Measurements from ENCODE around the gene HOOK1.
"Not testable (repeated sequence)": the region's sequence is repeated elsewhere in the genome, so short reads cannot be mapped to it uniquely, and the experiment has no call there.

The HOOK1 gene

DNA sequence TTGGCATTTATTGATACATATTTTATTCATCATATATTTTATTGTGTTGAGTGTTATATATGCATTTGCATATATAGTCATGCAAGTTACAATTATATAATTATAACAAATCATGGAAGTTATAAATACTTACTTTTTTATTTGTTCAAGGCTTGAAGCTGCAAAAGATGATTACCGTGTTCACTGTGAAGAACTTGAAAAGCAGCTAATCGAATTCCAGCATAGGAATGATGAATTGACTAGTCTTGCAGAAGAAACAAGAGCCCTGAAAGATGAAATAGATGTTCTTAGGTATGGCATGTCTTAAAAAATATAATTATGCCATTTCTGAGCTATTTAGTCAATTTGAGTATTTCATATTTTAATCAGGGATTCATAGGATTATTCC lies 32.1 kb downstream of the HOOK1 start:
- TF ChIP-seq CTCF (IDR thresholded peaks at IDR 0.05; ENCODE audit: low read depth, low read length, missing control alignments), result no peak
- in situ Hi-C loops (cut with HindIII; ENCODE audit: low pct_ligation_motif_present, low sequenced_read_pairs), result no loop called here
- DNase-seq, result no peak
- no peak overlapping the region for H3K4me3 ChIP-seq (ENCODE audit: low read depth, low read length)
- no peaks in the 10 kb centered on the region for H3K27me3 ChIP-seq (replicated peaks)
- no peak overlapping the region for H3K27ac ChIP-seq
- no peaks in the 10 kb centered on the region for H3K36me3 ChIP-seq (replicated peaks)

GRCh38 chr1:59852117-59852516 lies 37.4 kb downstream of the HOOK1 start:
- H3K27me3 ChIP-seq (replicated peaks), result no peaks in the 10 kb centered on the region
- no peak overlapping the region for H3K27ac ChIP-seq
- no peaks in the 10 kb centered on the region for H3K36me3 ChIP-seq (replicated peaks)
- in situ Hi-C loops (cut with HindIII; ENCODE audit: low pct_ligation_motif_present, low sequenced_read_pairs), result no loop called here
- no peak for DNase-seq
- H3K4me3 ChIP-seq (ENCODE audit: low read depth, low read length), result no peak overlapping the region
- TF ChIP-seq CTCF (IDR thresholded peaks at IDR 0.05; ENCODE audit: low read depth, low read length, missing control alignments), result no peak

- H3K27ac ChIP-seq; in situ Hi-C loops (cut with HindIII; ENCODE audit: low pct_ligation_motif_present, low sequenced_read_pairs); H3K4me3 ChIP-seq (ENCODE audit: low read depth, low read length); H3K36me3 ChIP-seq (replicated peaks); DNase-seq; H3K27me3 ChIP-seq (replicated peaks): not testable (repeated sequence)
Measured at GRCh38 chr1:59855297-59855696, 40.5 kb downstream of the HOOK1 start.

GRCh38 chr1:59856725-59857338 lies 42.1 kb downstream of the HOOK1 start:
- in situ Hi-C loops (cut with HindIII; ENCODE audit: low pct_ligation_motif_present, low sequenced_read_pairs), result no loop called here
- DNase-seq, result no peak
- no peaks in the 10 kb centered on the region for H3K27me3 ChIP-seq (replicated peaks)
- TF ChIP-seq CTCF (IDR thresholded peaks at IDR 0.05; ENCODE audit: low read depth, low read length, missing control alignments), result no peak
- no peaks in the 10 kb centered on the region for H3K36me3 ChIP-seq (replicated peaks)
- H3K4me3 ChIP-seq (ENCODE audit: low read depth, low read length), result no peak overlapping the region
- H3K27ac ChIP-seq, result no peak overlapping the region

DNA sequence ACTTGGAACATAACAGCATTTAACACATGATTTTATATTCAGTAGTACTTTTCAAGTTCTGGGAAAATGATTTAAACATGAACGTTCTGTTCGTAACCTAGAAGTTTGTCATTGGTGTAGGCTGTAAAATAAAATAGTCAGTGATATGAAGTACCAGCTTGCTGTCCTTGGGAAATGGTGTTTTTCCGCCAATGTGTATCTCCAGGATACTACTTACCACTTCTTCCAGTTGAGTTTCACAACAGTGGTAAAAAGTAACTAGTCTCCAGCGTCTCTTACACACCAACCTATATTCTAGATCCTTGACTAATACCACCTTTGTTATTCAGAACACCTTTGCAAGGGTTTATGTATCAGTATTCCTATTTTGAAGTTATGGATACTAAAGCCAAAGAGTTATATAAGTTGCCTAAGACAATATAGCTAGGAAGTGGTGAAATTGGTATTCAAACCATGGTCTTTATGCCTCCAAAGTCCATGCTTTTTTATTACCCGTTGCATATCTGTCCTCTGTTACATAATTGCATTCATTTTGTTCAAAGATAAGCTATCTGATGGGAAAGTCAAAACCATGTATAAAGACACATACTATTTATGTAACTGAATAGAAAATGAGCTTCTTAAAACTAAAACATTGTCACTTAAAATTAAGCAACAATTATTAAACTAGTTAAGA lies 43.1 kb downstream of the HOOK1 start:
- no peaks in the 10 kb centered on the region for H3K27me3 ChIP-seq (replicated peaks)
- no peak overlapping the region for H3K4me3 ChIP-seq (ENCODE audit: low read depth, low read length)
- no peak for DNase-seq
- H3K27ac ChIP-seq, result no peak overlapping the region
- no peaks in the 10 kb centered on the region for H3K36me3 ChIP-seq (replicated peaks)
- no peak for TF ChIP-seq CTCF (IDR thresholded peaks at IDR 0.05; ENCODE audit: low read depth, low read length, missing control alignments)
- in situ Hi-C loops (cut with HindIII; ENCODE audit: low pct_ligation_motif_present, low sequenced_read_pairs), result no loop called here

DNA sequence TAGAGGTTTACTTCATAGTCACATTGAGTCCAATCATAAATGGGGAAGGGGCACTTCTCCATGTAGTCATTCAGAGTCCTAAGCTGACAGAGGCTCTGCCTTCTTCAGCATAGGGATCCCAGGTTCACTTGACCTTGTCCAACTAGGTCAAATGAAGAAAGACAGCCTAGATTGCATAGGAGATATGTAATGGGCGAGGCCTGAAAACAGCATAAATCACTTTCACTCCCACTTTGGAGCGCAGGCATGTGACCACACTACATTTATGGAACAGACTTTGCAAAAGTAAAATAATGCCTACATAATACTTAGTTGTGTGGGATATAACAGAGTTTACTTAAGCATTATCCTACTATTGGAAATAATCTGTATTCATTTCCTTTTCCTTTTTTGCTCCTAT lies 51.7 kb downstream of the HOOK1 start:
- Histone ChIP-seq H3K27me3 (replicated peaks) (no peaks in the 10 kb centered on the region), H3K4me3 (ENCODE audit: low read depth, low read length) (no peak overlapping the region), H3K36me3 (replicated peaks) (no peaks in the 10 kb centered on the region), H3K27ac (no peak overlapping the region)
- in situ Hi-C loops (cut with HindIII; ENCODE audit: low pct_ligation_motif_present, low sequenced_read_pairs), result no loop called here
- no peak for DNase-seq
- no peak for TF ChIP-seq CTCF (IDR thresholded peaks at IDR 0.05; ENCODE audit: low read depth, low read length, missing control alignments)

Data from brain microvascular endothelial cell (primary cell).